ENCODE measurements around the gene SMARCB1. TPM values are rescaled to one million over a fixed set of nuclear protein-coding genes. Genes with fewer than 3 reads are reported as not detected.

Gene SMARCB1
- total and polyA plus RNA-seq, 2 of the 4 experiments (the other 2 are of a cell fraction): 110 to 159 TPM

DNA sequence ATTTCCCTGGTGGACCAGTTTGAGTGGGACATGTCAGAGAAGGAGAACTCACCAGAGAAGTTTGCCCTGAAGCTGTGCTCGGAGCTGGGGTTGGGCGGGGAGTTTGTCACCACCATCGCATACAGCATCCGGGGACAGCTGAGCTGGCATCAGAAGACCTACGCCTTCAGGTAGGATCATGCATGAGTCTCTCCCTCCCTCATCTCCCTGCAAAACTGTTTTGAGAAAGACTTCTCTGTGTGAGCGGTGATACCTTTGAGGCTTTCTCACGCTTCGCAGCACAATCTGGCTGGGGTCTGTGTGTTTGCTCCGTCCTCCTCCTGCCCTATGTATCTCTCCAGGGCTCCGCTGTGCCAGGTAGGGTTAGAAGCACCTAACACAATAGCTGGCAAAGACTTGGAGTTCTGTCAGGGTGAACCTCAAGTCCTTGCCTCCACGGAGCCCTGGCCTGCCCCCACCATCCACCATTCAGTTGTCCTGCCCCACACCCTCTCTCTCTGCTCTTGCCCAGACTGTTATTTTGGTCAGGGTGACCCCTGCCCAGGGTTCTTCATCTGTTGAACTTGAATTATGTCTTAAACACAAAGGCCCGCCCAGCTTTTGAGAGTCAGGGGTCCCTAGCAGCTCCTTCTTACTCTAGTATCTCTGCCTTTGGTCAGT, 38.6 kb downstream of the SMARCB1 start (continued):
- TF ChIP-seq SMC3 (IDR thresholded peaks at IDR 0.05; ENCODE audit: low read depth, low read length): no peak

DNA sequence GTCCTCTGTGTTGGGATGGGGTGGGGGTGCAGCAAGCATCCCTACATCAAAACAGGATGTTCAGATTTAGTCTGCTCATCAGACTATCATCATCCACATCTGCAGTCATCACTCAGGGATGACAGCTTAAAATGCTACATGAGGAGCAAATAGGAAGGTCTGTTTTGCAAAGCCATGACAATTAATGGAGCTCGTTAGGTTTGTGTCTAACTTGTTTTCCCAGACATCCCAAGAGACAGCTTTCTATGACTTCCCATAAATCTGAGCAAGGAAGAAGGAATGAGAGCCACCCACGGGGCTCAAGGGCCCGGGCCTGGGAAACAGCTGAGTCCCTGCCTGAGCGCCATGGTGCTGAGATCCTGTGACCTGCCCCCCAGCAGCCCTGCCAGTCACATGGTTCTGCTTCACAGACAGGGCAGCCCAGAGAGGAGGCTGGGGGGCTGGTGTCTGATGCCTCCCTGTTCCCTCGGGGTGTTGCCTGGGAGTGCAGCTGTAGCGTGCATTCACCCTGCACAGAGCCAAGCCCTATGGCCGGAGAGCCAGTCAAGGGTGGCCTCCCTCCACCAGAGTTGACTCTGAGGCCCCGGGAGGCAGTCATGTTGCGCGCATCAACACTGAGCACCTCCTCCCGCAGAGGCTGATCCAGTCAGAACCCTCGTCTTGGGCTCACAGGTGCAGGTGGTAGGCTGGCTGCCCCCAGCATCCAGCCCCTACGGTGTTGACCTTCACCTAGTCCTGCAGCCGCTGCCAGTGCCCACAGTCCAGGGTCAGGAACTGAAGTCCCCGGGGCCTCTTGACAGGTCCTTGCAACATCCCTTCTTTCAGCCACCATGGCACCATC, 40.0 kb downstream of the SMARCB1 start:
- 86% methylated on average over 11 of the region's 15 CpGs; no CpG with 5 or more reads in 1 of the 2 experiments for WGBS, 2 experiments (ENCODE audit: extremely low coverage in 2 of 2, insufficient read length in 1 of 2)
- peak overlapping the region; percentile 93 for H2BK5ac ChIP-seq (ENCODE audit: low read depth, low read length, poor library complexity, severe bottlenecking)
- H3K23ac ChIP-seq (ENCODE audit: low read depth, low read length): 0 out of 2 replicates have a peak overlapping the region, but pooled peaks have one; percentile 65
- H3K9me3 ChIP-seq (ENCODE audit: control insufficient read depth, insufficient read depth, low read length): peaks cover 3% of the 10 kb centered on the region; the same call in 1 of the 2 replicates
- in situ Hi-C loops (cut with MboI; ENCODE audit: low sequenced_read_pairs) (no loop called here), intact Hi-C loops (cut with micrococcal nuclease) (no loop called here), dilution Hi-C loops (cut with HindIII; ENCODE audit: low sequenced_read_pairs, unreplicated experiment) (no loop called here)
- H2AK9ac ChIP-seq (replicated peaks; ENCODE audit: low read depth, low read length, poor library complexity): peak overlapping the region; percentile 77
- ATAC-seq (ENCODE audit: low read depth) (peak; percentile 24; the same call in 1 of the 2 replicates), DNase-seq (peak; percentile 26)
- peak overlapping the region; percentile 85; the same call in 1 of the 2 replicates for H4K5ac ChIP-seq (ENCODE audit: low read depth, low read length)
- TF ChIP-seq MAFK (IDR thresholded peaks at IDR 0.05; ENCODE audit: low read depth, low read length) (no peak), USF2 (IDR thresholded peaks at IDR 0.05; ENCODE audit: low read depth, low read length) (0 out of 2 replicates have a peak, but pooled peaks have one; percentile 42)
- no peak overlapping the region for H3K9ac ChIP-seq (ENCODE audit: low read depth, low read length)
- peak overlapping the region; percentile 96 for H3K14ac ChIP-seq (replicated peaks; ENCODE audit: low read depth, low read length)
- peak overlapping the region; percentile 57; the same call in 1 of the 2 replicates for H3K27ac ChIP-seq (ENCODE audit: insufficient read depth, low read length)
- no TSS peak for BruUV-seq (replicated peaks)
- no peaks in the 10 kb centered on the region for H3K27me3 ChIP-seq (ENCODE audit: control insufficient read depth, insufficient read depth, low read length)
- H3K9me1 ChIP-seq (ENCODE audit: insufficient read depth, low read length): peaks cover 34% of the 10 kb centered on the region
- H4K8ac ChIP-seq (ENCODE audit: low read depth in 2 of 2, low read length in 2 of 2): peak overlapping the region; percentile 52 to 90; a peak in 3 of 4 replicates
- no peak overlapping the region for H3K56ac ChIP-seq (ENCODE audit: extremely low read depth, insufficient read depth, low read length)
- ChIA-PET POLR2A (ENCODE audit: unreplicated experiment) (no interaction called here), CTCF (no interaction called here)
- peak overlapping the region; percentile 96 for H3K18ac ChIP-seq (ENCODE audit: low read depth, low read length)
- peaks cover 80% of the 10 kb centered on the region for H3K36me3 ChIP-seq (ENCODE audit: control insufficient read depth, insufficient read depth, low read length)
- H4K20me1 ChIP-seq (ENCODE audit: insufficient read depth, low read length): peaks cover 20% of the 10 kb centered on the region
- H4K91ac ChIP-seq (ENCODE audit: insufficient read depth, low read depth, low read length): peak overlapping the region; percentile 78
- peaks cover 10 to 56% of the 10 kb centered on the region in 2 experiments for H3K79me1 ChIP-seq (ENCODE audit: low read depth in 1 of 2, low read length in 2 of 2)
- peak overlapping the region; percentile 59; the same call in 1 of the 2 replicates for H2AK5ac ChIP-seq (ENCODE audit: low read depth, low read length)
- peak overlapping the region; percentile 84; the same call in 1 of the 2 replicates for H3K4ac ChIP-seq (ENCODE audit: low read depth, low read length)
- H3K4me3 ChIP-seq (ENCODE audit: insufficient read depth, low read depth, low read length): no peak overlapping the region
- H3K4me2 ChIP-seq (ENCODE audit: low read depth, low read length): no peak overlapping the region
- no peak overlapping the region for H2AFZ ChIP-seq (replicated peaks; ENCODE audit: low read length, poor library complexity)
- peak overlapping the region; percentile 65 for H2BK120ac ChIP-seq (ENCODE audit: low read depth, low read length)
- H2BK20ac ChIP-seq (ENCODE audit: low read depth, low read length): peak overlapping the region; percentile 81
- H3K4me1 ChIP-seq (ENCODE audit: control insufficient read depth, insufficient read depth, low read length): peaks cover 12% of the 10 kb centered on the region
- H2BK15ac ChIP-seq (ENCODE audit: low read depth, low read length): no peak overlapping the region; the same call in 2 of the 3 replicates
